IMR-90 (cell line): ENCODE measurements around the gene MYO1D. TPM values are rescaled to one million over a fixed set of nuclear protein-coding genes. Genes with fewer than 3 reads are reported as not detected.
"Not testable (repeated sequence)": the region's sequence is repeated elsewhere in the genome, so short reads cannot be mapped to it uniquely, and the experiment has no call there.

ENCODE experiments used
- ATAC-seq: fragments of 200-7000 bp; cut with Tn5 transposase; 2 replicates; pipeline ENCODE4 v1.9.1; 2020; ENCODE audit warnings: low read depth, mild to moderate bottlenecking, moderate library complexity
- BruUV-seq: library from RNA; stranded (reverse); fragments of 400-500 nt; replicated peaks from 2 replicates; lab custom pipeline; 2021; lab: Mats Ljungman, UMichigan
- CTCF ChIA-PET: fragments of 300-600 bp; formaldehyde crosslinking; extraction: SDS; loops from one replicate; lab custom pipeline; 2021; ENCODE audit warnings: antibody characterized with exemption; lab: Yijun Ruan, JAX
- POLR2A ChIA-PET: fragments of 300-600 bp; sonication (Branson Sonifier 250); formaldehyde crosslinking; loops from one replicate; lab custom pipeline; 2022; ENCODE audit warnings: antibody characterized with exemption; ENCODE audit not compliant: unreplicated experiment; lab: Charles Lee
- DNase-seq: peaks from one replicate; pipeline ENCODE4 v3.0.0; 2013
- H2AFZ ChIP-seq: replicated peaks from 2 replicates; pipeline ENCODE3; 2013; ENCODE audit warnings: low read length, mild to moderate bottlenecking; ENCODE audit not compliant: poor library complexity
- H2AK5ac ChIP-seq: 2 replicates; pipeline ENCODE4 v1.6.1; 2013; ENCODE audit warnings: low read depth, low read length, inconsistent platforms
- H2AK9ac ChIP-seq: replicated peaks from 2 replicates; pipeline ENCODE3; 2013; ENCODE audit warnings: mild to moderate bottlenecking, low read depth, low read length, moderate library complexity; ENCODE audit not compliant: poor library complexity
- H2BK120ac ChIP-seq: 2 replicates; pipeline ENCODE4 v1.6.1; 2013; ENCODE audit warnings: low read depth, low read length, inconsistent platforms
- H2BK15ac ChIP-seq: 3 replicates; pipeline ENCODE4 v1.6.1; 2013; ENCODE audit warnings: low read depth, low read length, inconsistent platforms
- H2BK20ac ChIP-seq: 2 replicates; pipeline ENCODE4 v1.6.1; 2013; ENCODE audit warnings: low read depth, mild to moderate bottlenecking, inconsistent platforms, low read length, moderate library complexity
- H2BK5ac ChIP-seq: 2 replicates; pipeline ENCODE4 v1.6.1; 2013; ENCODE audit warnings: mild to moderate bottlenecking, low read depth, low read length, inconsistent platforms; ENCODE audit not compliant: poor library complexity, severe bottlenecking
- H3K14ac ChIP-seq: replicated peaks from 2 replicates; pipeline ENCODE4 v1.6.1; 2013; ENCODE audit warnings: low read depth, low read length, inconsistent platforms
- H3K18ac ChIP-seq: 2 replicates; pipeline ENCODE4 v1.6.1; 2013; ENCODE audit warnings: low read depth, low read length, control low read depth
- H3K23ac ChIP-seq: 2 replicates; pipeline ENCODE4 v1.6.1; 2013; ENCODE audit warnings: low read depth, low read length, inconsistent platforms
- H3K27ac ChIP-seq: 2 replicates; pipeline ENCODE4 v1.5.1; 2013; ENCODE audit warnings: mild to moderate bottlenecking, control low read depth, low read length; ENCODE audit not compliant: insufficient read depth
- H3K27me3 ChIP-seq: 2 replicates; pipeline ENCODE4 v1.6.1; 2013; ENCODE audit warnings: low read length; ENCODE audit not compliant: control insufficient read depth, insufficient read depth
- H3K36me3 ChIP-seq: 2 replicates; pipeline ENCODE4 v1.6.1; 2013; ENCODE audit warnings: low read length, mixed read lengths; ENCODE audit not compliant: control insufficient read depth, insufficient read depth
- H3K4ac ChIP-seq: 2 replicates; pipeline ENCODE4 v1.6.1; 2013; ENCODE audit warnings: low read depth, low read length, inconsistent platforms
- H3K4me1 ChIP-seq: 2 replicates; pipeline ENCODE4 v1.6.1; 2013; ENCODE audit warnings: low read length, mixed read lengths; ENCODE audit not compliant: control insufficient read depth, insufficient read depth
- H3K4me2 ChIP-seq: 2 replicates; pipeline ENCODE4 v1.6.1; 2013; ENCODE audit warnings: low read depth, mild to moderate bottlenecking, control low read depth, low read length, moderate library complexity
- H3K4me3 ChIP-seq: 2 replicates; pipeline ENCODE4 v1.5.1; 2013; ENCODE audit warnings: low read depth, mild to moderate bottlenecking, control low read depth, low read length, moderate library complexity; ENCODE audit not compliant: insufficient read depth
- H3K56ac ChIP-seq: 2 replicates; pipeline ENCODE4 v1.6.1; 2013; ENCODE audit warnings: low read length, inconsistent platforms; ENCODE audit not compliant: insufficient read depth; ENCODE audit errors: extremely low read depth
- H3K79me1 ChIP-seq, 2 experiments: 2 replicates each; pipeline ENCODE4 v1.6.1; 2013; ENCODE audit warnings: low read length in 2 of 2, inconsistent platforms in 1 of 2, low read depth in 1 of 2
- H3K9ac ChIP-seq: 2 replicates; pipeline ENCODE4 v1.6.1; 2013; ENCODE audit warnings: low read depth, low read length, control low read depth
- H3K9me1 ChIP-seq: 2 replicates; pipeline ENCODE4 v1.6.1; 2013; ENCODE audit warnings: low read length, inconsistent platforms; ENCODE audit not compliant: insufficient read depth
- H3K9me3 ChIP-seq: 2 replicates; pipeline ENCODE4 v1.6.1; 2013; ENCODE audit warnings: low read length; ENCODE audit not compliant: control insufficient read depth, insufficient read depth
- H4K20me1 ChIP-seq: 2 replicates; pipeline ENCODE4 v1.6.1; 2013; ENCODE audit warnings: low read length, inconsistent platforms; ENCODE audit not compliant: insufficient read depth
- H4K5ac ChIP-seq: 2 replicates; pipeline ENCODE4 v1.6.1; 2013; ENCODE audit warnings: mild to moderate bottlenecking, low read depth, low read length, control low read depth
- H4K8ac ChIP-seq, 2 experiments: 2 replicates each; pipeline ENCODE4 v1.6.1; 2013; ENCODE audit warnings: low read depth in 2 of 2, low read length in 2 of 2, control low read depth in 1 of 2, inconsistent platforms in 1 of 2
- H4K91ac ChIP-seq: 2 replicates; pipeline ENCODE4 v1.6.1; 2013; ENCODE audit warnings: low read depth, low read length, inconsistent platforms; ENCODE audit not compliant: insufficient read depth
- WGBS, 2 experiments: methylation state at CpG; one replicate each; pipeline versions ENCODE4 v1.1.5 to v1.1.7; 2013; ENCODE audit warnings: missing lambda C conversion rate in 2 of 2; ENCODE audit not compliant: insufficient read length in 1 of 2; ENCODE audit errors: extremely low coverage in 2 of 2; 5-methylcytosine and 5-hydroxymethylcytosine counted together
- dilution Hi-C: fragments of 300-500 bp; cut with HindIII; formaldehyde crosslinking; loops from one replicate; pipeline ENCODE4 v1.14.3; 2018; ENCODE audit warnings: low sequenced_read_pairs; ENCODE audit not compliant: unreplicated experiment
- in situ Hi-C: fragments of 300-500 bp; cut with MboI; formaldehyde crosslinking; loops from 3 replicates; pipeline ENCODE4 v1.14.3; 2019; ENCODE audit warnings: low sequenced_read_pairs, inconsistent platforms, mixed read lengths
- intact Hi-C: fragments of 100-400 bp; cut with micrococcal nuclease; formaldehyde crosslinking; loops from 2 replicates; pipeline ENCODE4 v1.10.0; 2022
- polyA plus RNA-seq, 3 experiments: library from polyadenylated mRNA; depleted of rRNA; stranded (reverse); fragments of >200 nt; gene quantifications; 2 replicates each; pipeline ENCODE4 v1.2.3, GENCODE V29; 2012; ENCODE audit warnings: low replicate concordance in 1 of 3
- total RNA-seq: library from RNA; depleted of rRNA; stranded (reverse); fragments of >200 nt; gene quantifications from 2 replicates; pipeline ENCODE4 v1.2.3, GENCODE V29; 2012

Gene MYO1D
- total and polyA plus RNA-seq, 2 of the 4 experiments (the other 2 are of a cell fraction): 0.63 to 0.90 TPM

DNA sequence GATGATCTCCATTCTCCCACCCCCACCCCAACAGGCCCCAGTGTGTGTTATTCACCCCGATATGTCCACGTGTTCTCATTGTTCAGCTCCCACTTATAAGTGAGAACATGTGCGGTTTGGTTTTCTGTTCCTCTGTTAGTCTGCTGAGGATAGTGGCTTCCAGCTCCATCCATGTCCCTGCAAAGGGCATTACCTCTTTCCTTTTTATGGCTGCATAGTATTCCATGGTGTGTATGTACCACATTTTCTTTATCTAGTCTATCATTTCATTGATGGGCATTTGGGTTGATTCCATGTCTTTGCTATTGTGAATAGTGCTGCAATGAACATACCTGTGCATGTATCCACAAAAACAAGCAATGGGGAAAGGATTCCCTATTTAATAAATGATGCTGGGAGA lies 162.7 kb downstream of the MYO1D start:
- H2AK5ac ChIP-seq, H4K8ac ChIP-seq, H2AFZ ChIP-seq, H3K4me1 ChIP-seq, H3K27ac ChIP-seq, H3K18ac ChIP-seq, POLR2A ChIA-PET, CTCF ChIA-PET, ATAC-seq, H2BK5ac ChIP-seq, intact Hi-C loops, H4K5ac ChIP-seq, H3K23ac ChIP-seq, H3K9me1 ChIP-seq, H3K27me3 ChIP-seq, H3K4me3 ChIP-seq, H2BK20ac ChIP-seq, H3K4ac ChIP-seq, H3K79me1 ChIP-seq, H4K20me1 ChIP-seq, H3K4me2 ChIP-seq, in situ Hi-C loops, BruUV-seq, H3K14ac ChIP-seq, dilution Hi-C loops, H2AK9ac ChIP-seq, H3K9me3 ChIP-seq, DNase-seq, H3K9ac ChIP-seq, H2BK15ac ChIP-seq, H4K91ac ChIP-seq, H2BK120ac ChIP-seq, H3K36me3 ChIP-seq, H3K56ac ChIP-seq: not testable (repeated sequence)
- no CpG with 5 or more reads among the region's 3 CpGs for WGBS, 2 experiments
